ENCODE measurements around the gene LUC7L3. TPM values are rescaled to one million over a fixed set of nuclear protein-coding genes. Genes with fewer than 3 reads are reported as not detected.
"Not testable (repeated sequence)": the region's sequence is repeated elsewhere in the genome, so short reads cannot be mapped to it uniquely, and the experiment has no call there.

LUC7L3 gene
- total and polyA plus RNA-seq, 2 experiments from 2014 or later = 69.3 to 501 TPM

DNA sequence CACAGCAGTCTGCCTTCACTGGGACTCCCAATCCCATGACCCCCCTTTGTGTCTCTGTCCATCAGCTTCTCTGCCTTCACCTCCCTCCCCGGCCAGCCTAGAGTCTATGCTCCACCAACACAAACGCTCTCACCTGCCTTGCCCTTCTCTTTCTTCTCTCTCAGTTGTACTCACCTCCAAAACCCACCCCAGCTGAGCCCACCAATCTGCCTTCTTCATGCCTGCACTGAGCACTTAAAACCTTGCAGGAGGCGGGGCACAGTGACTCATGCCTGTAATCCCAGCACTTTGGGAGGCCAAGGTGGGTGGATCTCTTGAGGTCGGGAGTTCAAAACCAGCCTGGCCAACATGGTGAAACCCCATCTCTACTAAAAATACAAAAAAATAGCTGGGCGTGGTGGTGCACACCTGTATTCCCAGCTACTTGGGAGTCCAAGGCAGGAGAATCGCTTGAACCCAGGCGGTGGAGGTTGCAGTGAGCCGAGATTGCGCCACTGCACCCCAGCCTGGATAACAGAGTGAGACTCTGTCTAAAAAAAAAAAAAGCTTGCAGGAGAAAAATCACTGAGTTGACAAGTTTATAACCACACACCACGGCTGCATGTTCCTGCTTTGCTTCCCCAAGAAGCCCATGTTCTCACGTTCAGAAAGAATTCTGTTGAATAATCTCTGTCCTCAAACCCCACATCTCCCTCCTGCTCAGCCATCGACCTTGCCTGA, 38.7 kb upstream of the LUC7L3 start:
- not testable (repeated sequence) for H3K79me2 ChIP-seq (replicated peaks; ENCODE audit: insufficient read depth); H3K27ac Mint-ChIP-seq; H3K4me3 Mint-ChIP-seq; H3K27me3 ChIP-seq (ENCODE audit: insufficient read depth); DNase-seq (ENCODE audit: low spot score); ATAC-seq; H3F3A ChIP-seq (replicated peaks; ENCODE audit: low read depth); H3K4me2 ChIP-seq; H3K4me3 ChIP-seq; H3K9me2 ChIP-seq (ENCODE audit: insufficient read depth); H4K20me1 ChIP-seq (replicated peaks; ENCODE audit: insufficient read depth); H3K9me3 Mint-ChIP-seq; H3K27me3 Mint-ChIP-seq (ENCODE audit: insufficient read depth, low read depth, poor library complexity); H3K36me3 Mint-ChIP-seq (ENCODE audit: low read depth); H3K36me3 ChIP-seq (ENCODE audit: insufficient read depth); H3K4me1 ChIP-seq (ENCODE audit: insufficient read depth); H3K27ac ChIP-seq (ENCODE audit: low read depth)
- peaks cover 15% of the 10 kb centered on the region for H3K4me1 Mint-ChIP-seq
- H2AFZ ChIP-seq = peak overlapping the region; percentile 63; the same call in 1 of the 2 replicates

GRCh38 chr17:50681263-50682200, 37.9 kb upstream of the LUC7L3 start:
- no peaks in the 10 kb centered on the region for H3F3A ChIP-seq (replicated peaks; ENCODE audit: low read depth)
- no peaks in the 10 kb centered on the region for H3K79me2 ChIP-seq (replicated peaks; ENCODE audit: insufficient read depth)
- no peaks in the 10 kb centered on the region for H3K9me3 Mint-ChIP-seq
- H4K20me1 ChIP-seq (replicated peaks; ENCODE audit: insufficient read depth) = no peaks in the 10 kb centered on the region
- no peaks in the 10 kb centered on the region for H3K36me3 Mint-ChIP-seq (ENCODE audit: low read depth)
- H3K36me3 ChIP-seq (ENCODE audit: insufficient read depth) = no peaks in the 10 kb centered on the region
- H3K27ac Mint-ChIP-seq = no peak overlapping the region
- H3K9me2 ChIP-seq (ENCODE audit: insufficient read depth) = no peaks in the 10 kb centered on the region
- peak; percentile 20 for ATAC-seq
- 0 out of 2 replicates have a peak, but pooled peaks cover 1% of the 10 kb centered on the region for H3K4me1 ChIP-seq (ENCODE audit: insufficient read depth)
- no peak overlapping the region for H3K27ac ChIP-seq (ENCODE audit: low read depth)
- H3K4me3 Mint-ChIP-seq = no peak overlapping the region
- TF ChIP-seq ZNF114 (CRISPR knock-in tag; IDR thresholded peaks at IDR 0.05) (no peak), CTCF (conservative IDR thresholded peaks at IDR 0.05; ENCODE audit: low read depth in 2 of 2) (peak; percentile 28 to 59; a peak in 3 of 4 replicates)
- H3K4me3 ChIP-seq = no peak overlapping the region
- no peak overlapping the region for H3K4me2 ChIP-seq
- peak; percentile 71 for DNase-seq (ENCODE audit: low spot score)
- no peaks in the 10 kb centered on the region for H3K27me3 ChIP-seq (ENCODE audit: insufficient read depth)
- H3K27me3 Mint-ChIP-seq (ENCODE audit: insufficient read depth, low read depth, poor library complexity) = peaks cover 9% of the 10 kb centered on the region
- peaks cover 21% of the 10 kb centered on the region for H3K4me1 Mint-ChIP-seq
- peak overlapping the region; percentile 63 for H2AFZ ChIP-seq

DNA sequence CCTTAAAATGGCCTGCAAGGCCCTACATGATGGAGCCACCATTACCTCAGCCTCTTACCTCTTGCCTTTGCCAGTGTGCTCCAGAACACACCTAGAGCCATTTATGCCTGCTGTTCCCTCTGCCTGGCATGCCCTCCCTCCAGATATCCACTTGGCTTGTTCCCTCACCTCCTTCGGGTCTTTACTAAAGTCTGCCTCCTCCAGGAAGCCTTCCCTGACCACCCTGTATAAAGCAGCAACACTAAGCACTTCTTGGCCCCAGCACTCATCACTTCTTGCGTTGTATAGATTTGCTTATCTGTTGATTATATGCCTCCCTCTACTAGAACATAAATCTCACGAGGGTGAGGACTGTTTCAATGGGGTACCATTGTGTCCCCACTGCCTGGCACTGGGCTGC, 37.0 kb upstream of the LUC7L3 start:
- Mint-ChIP-seq H3K27me3 (ENCODE audit: insufficient read depth, low read depth, poor library complexity) (peaks cover 7% of the 10 kb centered on the region), H3K36me3 (ENCODE audit: low read depth) (no peaks in the 10 kb centered on the region), H3K27ac (no peak overlapping the region), H3K4me1 (peaks cover 22% of the 10 kb centered on the region), H3K9me3 (no peaks in the 10 kb centered on the region), H3K4me3 (no peak overlapping the region; the same call in 2 of the 3 replicates)
- Histone ChIP-seq H3K36me3 (ENCODE audit: insufficient read depth) (no peaks in the 10 kb centered on the region), H3K27me3 (ENCODE audit: insufficient read depth) (no peaks in the 10 kb centered on the region), H3K27ac (ENCODE audit: low read depth) (no peak overlapping the region), H3K79me2 (replicated peaks; ENCODE audit: insufficient read depth) (no peaks in the 10 kb centered on the region), H3K4me3 (no peak overlapping the region), H3K4me2 (no peak overlapping the region), H3K9me2 (ENCODE audit: insufficient read depth) (no peaks in the 10 kb centered on the region), H3K4me1 (ENCODE audit: insufficient read depth) (0 out of 2 replicates have a peak, but pooled peaks cover 3% of the 10 kb centered on the region), H4K20me1 (replicated peaks; ENCODE audit: insufficient read depth) (no peaks in the 10 kb centered on the region), H2AFZ (no peak overlapping the region), H3F3A (replicated peaks; ENCODE audit: low read depth) (no peaks in the 10 kb centered on the region)
- no peak for ATAC-seq
- no peak for DNase-seq (ENCODE audit: low spot score)
- no peak for TF ChIP-seq CTCF (conservative IDR thresholded peaks at IDR 0.05; ENCODE audit: low read depth in 2 of 2)
- TF ChIP-seq JUNB (IDR thresholded peaks at IDR 0.05; ENCODE audit: unreplicated experiment) = no peak
- TF ChIP-seq NANOG (IDR thresholded peaks at IDR 0.05; ENCODE audit: borderline replicate concordance) = no peak
- TF ChIP-seq REST (IDR thresholded peaks at IDR 0.05; ENCODE audit: unreplicated experiment) = no peak
- TF ChIP-seq ZNF114 (CRISPR knock-in tag; IDR thresholded peaks at IDR 0.05) = no peak
- no peak for TF ChIP-seq EZH2phosphoT487 (IDR thresholded peaks at IDR 0.05; ENCODE audit: unreplicated experiment)

All from GM23338 (cell line).